ENCODE results near the gene IQGAP3. TPM values are rescaled to one million over a fixed set of nuclear protein-coding genes. Genes with fewer than 3 reads are reported as not detected.

Gene IQGAP3
- total RNA-seq, 2 donors from 2014 or later, result 28.6 to 36.9 TPM

DNA sequence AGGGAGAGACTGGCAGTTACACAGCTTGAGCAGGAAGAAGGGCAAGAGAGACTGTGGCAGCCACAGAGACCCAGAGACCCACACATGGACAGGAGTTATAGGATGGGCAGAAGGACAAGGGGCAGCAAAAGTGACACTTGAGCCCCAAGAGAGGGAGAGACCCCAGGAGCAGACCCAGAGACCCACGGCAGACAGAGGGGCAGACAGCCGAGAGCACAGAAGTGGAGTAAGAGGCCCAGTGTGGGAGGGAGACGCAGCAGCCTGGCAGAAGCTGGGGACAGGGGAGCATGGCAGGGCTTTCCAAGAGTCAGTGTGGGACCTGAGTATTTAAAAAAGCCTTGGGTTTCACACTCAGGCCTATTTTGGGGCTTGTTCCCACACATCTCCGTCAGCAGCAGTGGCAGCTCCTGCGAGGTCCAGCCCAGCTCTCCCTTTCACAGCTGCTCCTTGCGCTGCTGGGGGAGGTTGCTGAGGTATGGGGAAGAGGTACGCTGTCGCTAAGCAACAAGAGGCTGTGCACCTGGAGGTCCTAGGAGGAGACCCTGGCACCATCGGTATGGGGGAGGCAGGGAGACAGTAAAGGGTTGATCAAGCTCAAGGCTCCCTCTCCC, 62.8 kb downstream of the IQGAP3 start:
- Histone ChIP-seq H3K27me3 (ENCODE audit: control insufficient read depth, insufficient read depth, low read length, poor library complexity, severe bottlenecking) (no peaks in the 10 kb centered on the region), H3K36me3 (ENCODE audit: control insufficient read depth, insufficient read depth, low read length) (no peaks in the 10 kb centered on the region), H3K4me1 (ENCODE audit: control insufficient read depth, insufficient read depth, low read length) (peaks cover 2% of the 10 kb centered on the region), H3K9me3 (ENCODE audit: control insufficient read depth, low read length) (no peaks in the 10 kb centered on the region), H3K9ac (ENCODE audit: extremely low read depth, low read length, poor library complexity, severe bottlenecking) (no peak overlapping the region), H3K4me3 (ENCODE audit: low read length) (no peak overlapping the region), H3K27ac (ENCODE audit: low read depth, low read length) (no peak overlapping the region)
- peaks cover 12% of the 10 kb centered on the region for H3K4me1 Mint-ChIP-seq
- no peak for DNase-seq
- H3K4me3 Mint-ChIP-seq, result no peak overlapping the region
- peaks cover 12% of the 10 kb centered on the region for H3K27me3 Mint-ChIP-seq (ENCODE audit: insufficient read depth)
- peaks cover 2% of the 10 kb centered on the region for H3K9me3 Mint-ChIP-seq
- no peak overlapping the region for H3K27ac Mint-ChIP-seq
- H3K36me3 Mint-ChIP-seq (ENCODE audit: low read depth), result no peaks in the 10 kb centered on the region
- 83 to 90% methylated on average over 4 to 9 of the region's 9 CpGs for WGBS, 2 experiments (ENCODE audit: insufficient coverage in 1 of 2, insufficient read length in 1 of 2)
- TF ChIP-seq, protein P1, sequence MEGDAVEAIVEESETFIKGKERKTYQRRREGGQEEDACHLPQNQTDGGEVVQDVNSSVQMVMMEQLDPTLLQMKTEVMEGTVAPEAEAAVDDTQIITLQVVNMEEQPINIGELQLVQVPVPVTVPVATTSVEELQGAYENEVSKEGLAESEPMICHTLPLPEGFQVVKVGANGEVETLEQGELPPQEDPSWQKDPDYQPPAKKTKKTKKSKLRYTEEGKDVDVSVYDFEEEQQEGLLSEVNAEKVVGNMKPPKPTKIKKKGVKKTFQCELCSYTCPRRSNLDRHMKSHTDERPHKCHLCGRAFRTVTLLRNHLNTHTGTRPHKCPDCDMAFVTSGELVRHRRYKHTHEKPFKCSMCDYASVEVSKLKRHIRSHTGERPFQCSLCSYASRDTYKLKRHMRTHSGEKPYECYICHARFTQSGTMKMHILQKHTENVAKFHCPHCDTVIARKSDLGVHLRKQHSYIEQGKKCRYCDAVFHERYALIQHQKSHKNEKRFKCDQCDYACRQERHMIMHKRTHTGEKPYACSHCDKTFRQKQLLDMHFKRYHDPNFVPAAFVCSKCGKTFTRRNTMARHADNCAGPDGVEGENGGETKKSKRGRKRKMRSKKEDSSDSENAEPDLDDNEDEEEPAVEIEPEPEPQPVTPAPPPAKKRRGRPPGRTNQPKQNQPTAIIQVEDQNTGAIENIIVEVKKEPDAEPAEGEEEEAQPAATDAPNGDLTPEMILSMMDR (conservative IDR thresholded peaks at IDR 0.05), result no peak

DNA sequence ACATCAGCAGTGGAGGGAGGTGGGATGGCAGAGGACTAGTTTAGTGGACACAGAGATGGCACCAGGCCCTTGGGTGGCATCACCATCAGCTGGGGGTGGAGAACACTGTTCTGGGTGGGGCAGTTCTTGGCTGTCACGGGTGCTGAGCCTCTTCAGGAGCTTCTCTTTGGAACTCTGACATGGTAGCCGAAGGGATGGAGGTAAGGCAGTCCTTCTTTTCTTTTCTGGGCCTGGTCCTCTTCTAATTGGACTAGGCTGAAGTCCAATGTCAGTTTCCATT, 63.5 kb downstream of the IQGAP3 start:
- Mint-ChIP-seq H3K4me3 (no peak overlapping the region), H3K27me3 (ENCODE audit: insufficient read depth) (peaks cover 12% of the 10 kb centered on the region), H3K27ac (no peak overlapping the region), H3K36me3 (ENCODE audit: low read depth) (no peaks in the 10 kb centered on the region), H3K9me3 (peaks cover 2% of the 10 kb centered on the region), H3K4me1 (peaks cover 18% of the 10 kb centered on the region)
- no peak for DNase-seq
- no peak overlapping the region for H3K27ac ChIP-seq (ENCODE audit: low read depth, low read length)
- no peak overlapping the region for H3K4me3 ChIP-seq (ENCODE audit: low read length)
- H3K9me3 ChIP-seq (ENCODE audit: control insufficient read depth, low read length), result no peaks in the 10 kb centered on the region
- 88 to 100% methylated on average over 2 of the region's 2 CpGs for WGBS, 2 experiments (ENCODE audit: insufficient coverage in 1 of 2, insufficient read length in 1 of 2)
- no peak overlapping the region for H3K9ac ChIP-seq (ENCODE audit: extremely low read depth, low read length, poor library complexity, severe bottlenecking)
- peaks cover 5% of the 10 kb centered on the region for H3K4me1 ChIP-seq (ENCODE audit: control insufficient read depth, insufficient read depth, low read length)
- H3K36me3 ChIP-seq (ENCODE audit: control insufficient read depth, insufficient read depth, low read length), result no peaks in the 10 kb centered on the region
- H3K27me3 ChIP-seq (ENCODE audit: control insufficient read depth, insufficient read depth, low read length, poor library complexity, severe bottlenecking), result no peaks in the 10 kb centered on the region
- TF ChIP-seq, protein P1 (conservative IDR thresholded peaks at IDR 0.05), result no peak

DNA sequence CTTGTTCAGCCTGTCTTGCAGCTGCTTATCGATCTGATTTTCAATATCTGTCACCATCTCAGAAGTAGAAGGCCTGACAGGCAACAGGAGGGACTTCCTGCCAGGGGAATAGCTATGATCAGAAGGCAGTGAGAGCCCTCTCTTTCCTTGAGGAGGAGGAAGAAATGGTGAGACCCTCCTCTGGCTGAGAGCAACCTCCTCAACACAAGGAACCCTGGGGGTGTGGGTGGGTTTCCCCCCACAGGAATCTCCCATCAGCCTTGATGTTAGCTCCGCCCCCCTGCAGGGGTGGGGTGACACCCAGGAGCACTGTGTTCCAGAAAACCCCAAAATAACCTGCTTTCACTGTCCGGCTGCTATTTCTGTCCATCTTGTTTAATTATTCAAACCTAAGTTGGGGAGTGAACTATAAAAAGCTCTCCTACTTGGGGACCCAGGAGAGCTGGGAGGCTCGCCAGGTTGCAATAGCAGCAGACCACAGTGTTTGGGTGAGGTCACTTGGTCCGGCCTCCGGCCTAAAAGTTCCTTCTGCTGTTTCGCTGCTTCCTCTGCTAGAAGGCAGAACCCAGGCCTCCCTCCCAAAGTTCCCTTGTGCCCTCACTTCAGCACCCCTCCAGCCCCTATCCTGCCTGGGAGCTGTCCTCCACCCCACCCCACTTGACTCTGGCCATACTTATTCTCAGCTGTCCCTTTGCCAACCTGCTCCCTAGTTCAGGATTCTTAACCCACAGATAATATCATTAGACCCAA, 64.0 kb downstream of the IQGAP3 start:
- H3K4me1 ChIP-seq (ENCODE audit: control insufficient read depth, insufficient read depth, low read length), result peaks cover 5% of the 10 kb centered on the region
- no peak overlapping the region for H3K9ac ChIP-seq (ENCODE audit: extremely low read depth, low read length, poor library complexity, severe bottlenecking)
- Mint-ChIP-seq H3K9me3 (peaks cover 2% of the 10 kb centered on the region), H3K27ac (no peak overlapping the region), H3K4me3 (no peak overlapping the region), H3K27me3 (ENCODE audit: insufficient read depth) (peaks cover 12% of the 10 kb centered on the region), H3K36me3 (ENCODE audit: low read depth) (no peaks in the 10 kb centered on the region), H3K4me1 (peaks cover 22% of the 10 kb centered on the region)
- no peaks in the 10 kb centered on the region for H3K27me3 ChIP-seq (ENCODE audit: control insufficient read depth, insufficient read depth, low read length, poor library complexity, severe bottlenecking)
- H3K36me3 ChIP-seq (ENCODE audit: control insufficient read depth, insufficient read depth, low read length), result no peaks in the 10 kb centered on the region
- no peak overlapping the region for H3K4me3 ChIP-seq (ENCODE audit: low read length)
- 91 to 94% methylated on average over 6 to 7 of the region's 7 CpGs for WGBS, 2 experiments (ENCODE audit: insufficient coverage in 1 of 2, insufficient read length in 1 of 2)
- TF ChIP-seq, protein P1 (conservative IDR thresholded peaks at IDR 0.05), result no peak
- DNase-seq, result no peak
- H3K9me3 ChIP-seq (ENCODE audit: control insufficient read depth, low read length), result no peaks in the 10 kb centered on the region
- H3K27ac ChIP-seq (ENCODE audit: low read depth, low read length), result no peak overlapping the region

All from endodermal cell (in vitro differentiated cells).